Activated T-helper 17 cell treated with anti-CD3 and anti-CD28 coated beads, Interleukin-2, amount 50 U/mL, for 72 hours (primary cell): ENCODE results near the gene AUNIP. TPM values are rescaled to one million over a fixed set of nuclear protein-coding genes. Genes with fewer than 3 reads are reported as not detected.

Experiments
- ATAC-seq: fragments of 150-1000 bp; cut with Tn5 transposase; replicated peaks from 2 replicates; pipeline ENCODE4 v1.10.0; 2021; ENCODE audit warnings: mild to moderate bottlenecking, moderate library complexity
- H3K27ac Mint-ChIP-seq: one replicate; pipeline ENCODE4 v1.8.0; 2022; ENCODE audit warnings: mixed read lengths
- H3K27me3 Mint-ChIP-seq: one replicate; pipeline ENCODE4 v1.8.0; 2022; ENCODE audit warnings: mixed read lengths
- H3K36me3 Mint-ChIP-seq: one replicate; pipeline ENCODE4 v1.8.0; 2022; ENCODE audit warnings: low read depth, mild to moderate bottlenecking, mixed read lengths
- H3K4me1 Mint-ChIP-seq: one replicate; pipeline ENCODE4 v1.8.0; 2022; ENCODE audit warnings: mixed read lengths
- H3K4me3 Mint-ChIP-seq: one replicate; pipeline ENCODE4 v1.8.0; 2022; ENCODE audit warnings: mild to moderate bottlenecking, mixed read lengths
- H3K9me3 Mint-ChIP-seq: one replicate; pipeline ENCODE4 v1.8.0; 2022; ENCODE audit warnings: mixed read lengths
- total RNA-seq, 2 donors: library from RNA; stranded (reverse); gene quantifications; one replicate each; pipeline ENCODE4 v1.2.3, GENCODE V29; 2022

The AUNIP gene, protein sequence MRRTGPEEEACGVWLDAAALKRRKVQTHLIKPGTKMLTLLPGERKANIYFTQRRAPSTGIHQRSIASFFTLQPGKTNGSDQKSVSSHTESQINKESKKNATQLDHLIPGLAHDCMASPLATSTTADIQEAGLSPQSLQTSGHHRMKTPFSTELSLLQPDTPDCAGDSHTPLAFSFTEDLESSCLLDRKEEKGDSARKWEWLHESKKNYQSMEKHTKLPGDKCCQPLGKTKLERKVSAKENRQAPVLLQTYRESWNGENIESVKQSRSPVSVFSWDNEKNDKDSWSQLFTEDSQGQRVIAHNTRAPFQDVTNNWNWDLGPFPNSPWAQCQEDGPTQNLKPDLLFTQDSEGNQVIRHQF
- 1 to 10 TPM; 3.7 to 7.2 TPM for total RNA-seq

DNA sequence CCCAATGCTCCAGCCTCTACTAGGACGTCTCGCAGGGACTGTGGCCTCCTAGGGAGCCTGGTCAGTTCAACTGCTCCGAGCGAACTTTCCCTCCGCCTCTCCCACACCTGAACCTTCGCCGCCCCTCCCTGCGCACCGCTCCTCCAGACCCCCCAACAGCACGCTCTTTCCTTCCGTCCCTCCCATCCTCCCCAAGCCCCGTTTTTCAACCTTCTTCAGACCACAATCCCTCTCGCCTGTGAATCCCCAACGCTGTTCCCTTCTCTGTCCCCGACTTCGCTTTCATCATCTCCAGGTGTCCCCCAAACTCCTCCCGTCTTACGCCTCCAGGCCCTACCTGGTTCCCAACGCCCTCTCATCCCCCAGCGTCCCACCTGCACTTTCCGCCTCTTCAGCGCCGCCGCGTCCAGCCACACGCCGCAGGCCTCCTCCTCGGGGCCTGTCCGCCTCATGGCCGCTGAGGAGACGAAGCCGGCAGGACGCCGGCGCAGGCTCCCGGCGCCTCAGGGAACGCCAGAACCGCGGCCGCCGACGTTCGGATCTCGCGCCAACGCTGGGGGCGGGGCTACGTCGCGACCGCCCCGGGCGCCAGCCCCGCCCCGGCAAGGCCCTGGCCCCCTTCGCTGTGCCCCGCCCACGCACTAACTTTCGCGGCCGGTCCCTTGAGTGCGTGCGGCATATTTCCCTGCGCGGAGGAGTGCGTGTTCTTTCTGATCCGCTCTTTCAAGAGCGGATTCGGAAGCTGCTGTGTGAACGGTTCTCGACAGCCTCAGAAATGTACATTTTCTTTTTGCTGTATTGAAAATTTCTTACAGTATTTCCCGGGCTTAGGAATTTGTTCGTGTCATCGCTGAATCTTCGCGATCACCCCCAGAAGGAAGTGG is at the start of gene AUNIP:
TSS of gene AUNIP (minus strand) at position 552 of the 884 bp plus-strand sequence. CDS start at position 452, 100 bp downstream.
- peak; percentile 95 for ATAC-seq
- no peaks in the 10 kb centered on the region for H3K9me3 Mint-ChIP-seq
- peaks cover 9% of the 10 kb centered on the region for H3K4me1 Mint-ChIP-seq
- H3K36me3 Mint-ChIP-seq: no peaks in the 10 kb centered on the region
- H3K4me3 Mint-ChIP-seq: peak within 1 kb of the TSS; percentile 95
- peak within 1 kb of the TSS; percentile 92 for H3K27ac Mint-ChIP-seq
- H3K27me3 Mint-ChIP-seq: no peaks in the 10 kb centered on the region

DNA sequence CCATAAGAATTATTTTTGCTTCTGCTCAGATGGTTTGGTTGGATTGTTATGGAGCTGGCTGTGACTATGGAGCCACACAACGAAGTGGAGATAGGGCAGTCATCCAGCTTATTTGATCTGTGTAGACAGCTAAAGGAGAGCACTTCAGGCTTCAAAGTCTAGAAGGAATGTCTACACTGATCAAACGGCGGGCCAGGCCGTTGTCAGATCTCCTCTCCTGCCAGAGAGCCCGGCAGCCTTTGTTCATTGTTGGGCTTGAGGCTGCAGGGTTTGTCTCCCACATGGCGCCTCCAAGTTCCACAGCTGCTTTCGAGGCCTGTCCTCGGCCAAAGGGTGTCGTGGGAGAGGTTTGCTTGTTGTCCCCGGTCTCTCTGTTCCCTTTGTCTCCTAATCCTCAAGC is 49.8 kb upstream of the AUNIP start:
- ATAC-seq: no peak
- Mint-ChIP-seq H3K4me3 (no peak overlapping the region), H3K27me3 (no peaks in the 10 kb centered on the region), H3K36me3 (peaks cover 13% of the 10 kb centered on the region), H3K4me1 (peaks cover 5% of the 10 kb centered on the region), H3K9me3 (no peaks in the 10 kb centered on the region), H3K27ac (no peak overlapping the region)

DNA sequence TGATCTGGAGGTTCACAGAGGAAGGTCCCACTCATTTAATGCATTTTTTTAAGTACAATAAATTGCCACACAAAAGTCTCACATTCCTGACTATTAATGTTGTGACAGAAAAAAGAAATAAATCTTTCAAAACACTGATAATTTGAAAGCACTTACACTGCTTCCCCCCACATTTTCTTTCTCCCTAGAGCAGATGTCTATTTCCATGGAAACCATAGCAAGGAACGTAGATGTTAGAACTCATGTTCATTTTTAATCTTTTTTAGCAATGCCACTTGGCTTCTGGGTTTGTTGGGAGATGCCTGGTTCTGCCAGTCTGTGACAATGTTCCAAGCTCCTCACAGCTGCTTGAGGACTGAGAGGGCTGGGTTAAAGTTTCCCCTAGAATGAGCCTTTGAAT is 48.9 kb upstream of the AUNIP start:
- no peaks in the 10 kb centered on the region for H3K9me3 Mint-ChIP-seq
- H3K4me1 Mint-ChIP-seq: peaks cover 5% of the 10 kb centered on the region
- H3K27me3 Mint-ChIP-seq: no peaks in the 10 kb centered on the region
- H3K27ac Mint-ChIP-seq: no peak overlapping the region
- peaks cover 22% of the 10 kb centered on the region for H3K36me3 Mint-ChIP-seq
- H3K4me3 Mint-ChIP-seq: no peak overlapping the region
- no peak for ATAC-seq

DNA sequence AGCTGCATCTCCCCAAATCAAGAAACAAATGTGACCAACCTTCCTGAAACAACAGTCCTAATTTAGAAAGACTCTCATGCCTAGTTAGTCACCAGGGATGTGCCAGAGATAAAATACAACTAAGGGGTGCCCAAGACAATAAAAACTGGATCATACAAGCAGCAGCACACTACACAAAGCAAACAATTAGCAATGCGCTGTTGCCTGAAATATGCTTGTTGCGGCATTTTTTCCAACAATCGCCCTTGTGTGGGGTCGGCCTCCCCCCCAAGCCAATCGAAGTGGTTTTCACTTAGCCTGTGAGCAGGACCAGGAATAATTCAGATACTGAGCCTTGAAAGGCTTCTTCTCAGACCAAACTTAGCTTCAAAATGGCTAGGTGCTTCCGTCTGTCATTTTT is 48.3 kb upstream of the AUNIP start:
- no peaks in the 10 kb centered on the region for H3K27me3 Mint-ChIP-seq
- H3K4me3 Mint-ChIP-seq: peak overlapping the region; percentile 98
- H3K4me1 Mint-ChIP-seq: peaks cover 5% of the 10 kb centered on the region
- ATAC-seq: no peak
- no peak overlapping the region for H3K27ac Mint-ChIP-seq
- H3K36me3 Mint-ChIP-seq: peaks cover 28% of the 10 kb centered on the region
- H3K9me3 Mint-ChIP-seq: no peaks in the 10 kb centered on the region

DNA sequence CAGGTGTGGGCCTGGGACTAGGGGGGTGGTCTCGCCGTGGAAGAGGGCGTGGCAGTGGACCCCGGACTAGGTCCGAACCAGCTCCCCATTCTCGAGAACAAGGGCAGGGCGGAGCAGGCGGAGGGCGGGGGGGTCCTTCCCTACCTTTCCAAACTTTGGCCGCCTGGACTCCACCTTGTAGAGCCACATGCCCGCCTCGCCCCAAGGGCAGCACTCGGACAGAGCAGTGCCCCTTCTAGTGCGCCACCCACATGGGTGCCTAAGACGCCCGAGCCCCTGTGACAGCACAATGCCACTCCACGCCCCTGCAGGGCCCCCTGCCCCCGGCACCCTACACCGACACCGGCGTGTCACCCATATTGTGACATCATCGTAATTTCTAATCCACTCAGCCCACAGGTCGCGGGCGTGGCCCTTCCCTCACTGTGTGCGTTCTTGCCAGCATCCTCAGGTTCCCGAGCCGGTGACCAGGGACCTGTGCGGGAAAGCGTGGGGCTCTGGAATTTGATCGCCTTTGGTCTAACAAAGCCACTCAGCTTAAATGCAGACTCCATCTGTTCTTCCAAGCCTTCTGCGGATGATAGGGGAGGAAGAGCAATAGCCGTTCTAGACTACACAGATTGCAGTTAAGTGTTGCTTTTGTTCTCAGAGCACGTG is 47.5 kb upstream of the AUNIP start:
- H3K27me3 Mint-ChIP-seq: no peaks in the 10 kb centered on the region
- H3K9me3 Mint-ChIP-seq: no peaks in the 10 kb centered on the region
- ATAC-seq: peak; percentile 14
- H3K4me1 Mint-ChIP-seq: peaks cover 5% of the 10 kb centered on the region
- peak overlapping the region; percentile 98 for H3K4me3 Mint-ChIP-seq
- H3K36me3 Mint-ChIP-seq: peaks cover 36% of the 10 kb centered on the region
- H3K27ac Mint-ChIP-seq: peak overlapping the region; percentile 61

DNA sequence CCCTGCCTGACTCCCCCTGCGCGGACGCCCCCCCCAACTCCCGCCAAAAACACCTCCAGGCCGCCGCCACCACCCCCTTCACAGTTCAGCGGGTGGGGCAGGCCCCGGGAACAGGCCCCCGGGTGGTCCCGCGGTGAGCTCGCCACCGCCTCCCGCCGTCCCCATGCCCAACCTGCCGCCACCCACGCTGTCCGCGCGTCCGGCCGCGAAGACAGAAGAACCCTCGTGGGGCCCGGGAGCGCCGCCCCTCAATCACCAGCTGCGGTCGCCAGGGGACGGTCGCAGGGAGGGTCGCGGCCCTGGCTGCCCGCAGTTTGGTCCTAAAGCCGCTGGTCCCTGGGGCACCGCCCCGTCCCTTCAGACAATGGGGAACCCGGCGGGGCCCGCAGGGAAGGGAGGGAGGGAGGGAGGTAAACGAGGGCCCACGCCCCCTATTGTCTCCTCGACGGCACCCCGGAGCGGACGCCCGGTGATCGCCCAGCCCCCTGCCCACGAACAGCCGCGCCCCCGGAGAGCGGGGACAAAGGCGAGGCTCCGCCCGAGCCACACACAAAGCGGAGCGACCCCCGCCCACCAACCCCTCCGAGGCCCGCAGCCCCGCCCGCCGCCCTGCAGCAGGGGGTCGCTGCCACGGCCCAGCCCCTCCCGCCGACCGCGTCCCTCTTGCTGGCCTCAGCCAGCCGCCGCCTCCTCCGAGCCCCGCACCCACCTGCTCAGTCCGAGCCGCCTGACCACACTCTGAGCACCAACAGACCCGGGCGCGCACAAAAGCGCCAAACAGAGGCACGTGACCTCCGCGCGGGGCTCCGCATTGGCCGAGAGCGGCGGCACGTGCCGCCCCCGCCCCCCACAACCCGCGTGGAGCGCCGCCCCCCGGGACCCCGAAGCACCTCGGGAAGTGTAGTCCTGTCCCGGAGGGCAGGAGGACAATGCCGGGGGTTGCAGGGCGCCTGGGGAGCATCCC is 46.7 kb upstream of the AUNIP start, which contains the start of gene STMN1:
TSS of gene STMN1 (minus strand) at position 740 of the 964 bp plus-strand sequence. CDS start 1,743 bp downstream, outside the sequence.
- Mint-ChIP-seq H3K36me3 (peaks cover 44% of the 10 kb centered on the region), H3K9me3 (no peaks in the 10 kb centered on the region), H3K27me3 (no peaks in the 10 kb centered on the region), H3K4me1 (peaks cover 5% of the 10 kb centered on the region), H3K4me3 (peak within 1 kb of the TSS; percentile 98), H3K27ac (peak within 1 kb of the TSS; percentile 88)
- peak; percentile 70 for ATAC-seq

DNA sequence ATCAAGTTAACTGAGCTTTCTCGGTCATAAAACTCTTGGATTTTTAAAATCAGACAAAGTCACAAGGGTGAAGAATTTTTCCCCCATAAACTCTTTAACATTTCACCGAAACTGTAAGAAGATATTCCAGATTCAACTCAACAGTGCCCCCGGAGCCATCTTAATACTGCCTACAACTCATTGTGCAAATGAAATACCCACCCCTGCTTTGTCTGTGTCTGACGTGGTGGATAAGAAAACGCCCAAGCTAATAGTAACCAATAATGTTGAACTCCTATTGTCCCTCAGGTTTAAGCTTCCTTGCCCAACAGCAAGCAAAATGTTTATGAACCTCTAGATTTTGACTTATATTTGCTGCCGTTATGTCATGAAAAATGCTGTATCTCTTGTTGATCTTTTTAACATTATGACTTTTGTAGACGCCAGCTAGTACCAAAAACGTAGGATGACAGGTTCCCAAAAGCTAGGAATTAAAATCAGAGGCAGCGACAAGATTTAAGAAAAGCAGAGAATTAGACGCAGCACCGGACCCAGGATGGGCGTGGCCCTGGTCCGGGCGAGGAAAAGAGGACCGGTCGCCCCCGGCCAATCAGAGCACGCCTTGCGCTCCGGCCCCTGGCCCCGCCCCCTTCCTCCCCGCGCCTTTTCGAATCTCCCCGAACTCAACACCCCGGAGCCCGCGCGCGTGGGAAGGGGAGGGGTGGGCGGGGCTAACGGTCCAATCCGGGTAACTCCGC is 45.9 kb upstream of the AUNIP start:
- Mint-ChIP-seq H3K9me3 (no peaks in the 10 kb centered on the region), H3K27me3 (no peaks in the 10 kb centered on the region), H3K27ac (peak overlapping the region; percentile 88), H3K4me1 (peaks cover 5% of the 10 kb centered on the region), H3K36me3 (peaks cover 53% of the 10 kb centered on the region), H3K4me3 (peak overlapping the region; percentile 98)
- peak; percentile 94 for ATAC-seq

DNA sequence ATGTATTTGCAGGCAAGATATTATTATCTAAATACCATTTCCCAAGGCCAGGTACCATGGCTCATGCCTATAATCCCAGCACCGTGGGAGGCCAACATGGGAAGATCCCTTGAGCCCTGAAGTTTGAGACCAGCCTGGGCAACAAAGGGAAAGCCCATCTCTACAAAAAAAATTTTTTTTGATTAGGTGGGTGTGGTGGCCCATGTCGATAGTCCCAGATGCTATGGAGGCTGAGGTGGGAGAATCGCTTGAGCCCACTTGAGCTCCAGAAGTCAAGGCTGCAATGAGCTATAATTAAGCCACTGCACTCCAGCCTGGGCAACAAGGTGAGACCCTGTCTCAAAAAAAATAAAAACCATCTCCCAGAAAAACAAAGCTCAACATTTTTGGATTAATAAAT is 44.7 kb upstream of the AUNIP start:
- Mint-ChIP-seq H3K27ac (no peak overlapping the region), H3K4me1 (peaks cover 5% of the 10 kb centered on the region), H3K27me3 (no peaks in the 10 kb centered on the region), H3K4me3 (peak overlapping the region; percentile 98), H3K9me3 (no peaks in the 10 kb centered on the region), H3K36me3 (peaks cover 64% of the 10 kb centered on the region)
- ATAC-seq: no peak

DNA sequence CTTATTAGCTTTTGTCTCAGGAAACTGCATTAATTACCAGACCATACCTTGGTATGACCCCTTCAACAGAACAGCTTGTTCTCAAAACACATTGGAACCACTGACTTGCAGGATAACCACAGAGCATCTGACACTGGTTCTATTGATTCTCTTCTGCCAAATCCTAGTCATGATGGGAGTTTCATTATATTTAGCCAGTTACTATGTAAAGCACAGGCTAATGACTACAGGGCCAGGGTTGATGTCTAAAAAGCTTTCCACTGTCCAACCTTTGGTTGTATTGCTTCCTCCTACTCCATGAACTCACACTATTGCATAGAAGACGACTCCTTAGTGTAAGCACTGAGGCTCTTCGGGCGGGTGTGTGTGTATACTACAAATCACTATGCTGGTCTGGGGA is 43.2 kb upstream of the AUNIP start:
- H3K4me1 Mint-ChIP-seq: peaks cover 5% of the 10 kb centered on the region
- peaks cover 70% of the 10 kb centered on the region for H3K36me3 Mint-ChIP-seq
- no peak for ATAC-seq
- H3K27me3 Mint-ChIP-seq: no peaks in the 10 kb centered on the region
- no peak overlapping the region for H3K4me3 Mint-ChIP-seq
- H3K27ac Mint-ChIP-seq: no peak overlapping the region
- no peaks in the 10 kb centered on the region for H3K9me3 Mint-ChIP-seq

DNA sequence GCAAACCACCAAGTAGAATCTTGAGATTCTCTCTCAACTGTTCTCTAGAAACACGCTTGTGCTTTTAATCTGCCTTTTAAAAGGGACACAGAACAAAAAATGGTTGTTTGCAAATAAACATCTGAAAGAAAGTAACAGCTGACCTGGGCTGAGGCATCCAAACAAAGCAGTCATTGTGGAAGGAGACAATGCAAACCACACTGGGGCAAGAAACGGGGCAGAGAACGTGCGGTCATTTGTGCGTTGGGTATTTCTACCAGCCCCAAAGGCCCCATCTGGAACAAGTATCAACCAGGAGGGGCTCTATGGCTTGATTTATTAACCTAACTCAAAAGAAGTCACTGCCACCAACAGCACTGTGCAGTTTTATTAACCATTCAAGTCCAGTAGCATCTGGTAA is 41.0 kb upstream of the AUNIP start:
- no peaks in the 10 kb centered on the region for H3K9me3 Mint-ChIP-seq
- peaks cover 68% of the 10 kb centered on the region for H3K36me3 Mint-ChIP-seq
- ATAC-seq: no peak
- peaks cover 5% of the 10 kb centered on the region for H3K4me1 Mint-ChIP-seq
- no peak overlapping the region for H3K27ac Mint-ChIP-seq
- no peaks in the 10 kb centered on the region for H3K27me3 Mint-ChIP-seq
- H3K4me3 Mint-ChIP-seq: no peak overlapping the region

DNA sequence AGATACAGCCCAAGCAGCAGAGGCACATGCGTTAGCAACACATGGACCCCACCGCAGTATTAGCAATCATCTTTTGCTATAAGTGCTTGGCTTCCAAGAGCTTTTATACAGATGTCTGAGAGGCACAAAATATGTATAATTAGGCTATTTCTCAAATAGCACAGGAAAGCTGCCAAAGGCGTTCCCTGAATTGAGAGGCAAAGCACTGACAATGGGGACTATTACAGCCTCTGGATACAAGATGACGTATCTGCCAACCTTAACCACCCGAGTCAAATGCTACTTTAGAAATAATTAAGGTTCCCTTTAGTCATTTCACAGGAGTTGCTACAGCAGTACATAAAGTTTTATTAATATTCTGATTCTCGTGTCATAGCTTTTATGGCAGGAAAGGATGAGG is 40.5 kb upstream of the AUNIP start:
- Mint-ChIP-seq H3K27me3 (no peaks in the 10 kb centered on the region), H3K4me3 (no peak overlapping the region), H3K27ac (no peak overlapping the region), H3K36me3 (peaks cover 64% of the 10 kb centered on the region), H3K4me1 (peaks cover 5% of the 10 kb centered on the region), H3K9me3 (no peaks in the 10 kb centered on the region)
- ATAC-seq: no peak

DNA sequence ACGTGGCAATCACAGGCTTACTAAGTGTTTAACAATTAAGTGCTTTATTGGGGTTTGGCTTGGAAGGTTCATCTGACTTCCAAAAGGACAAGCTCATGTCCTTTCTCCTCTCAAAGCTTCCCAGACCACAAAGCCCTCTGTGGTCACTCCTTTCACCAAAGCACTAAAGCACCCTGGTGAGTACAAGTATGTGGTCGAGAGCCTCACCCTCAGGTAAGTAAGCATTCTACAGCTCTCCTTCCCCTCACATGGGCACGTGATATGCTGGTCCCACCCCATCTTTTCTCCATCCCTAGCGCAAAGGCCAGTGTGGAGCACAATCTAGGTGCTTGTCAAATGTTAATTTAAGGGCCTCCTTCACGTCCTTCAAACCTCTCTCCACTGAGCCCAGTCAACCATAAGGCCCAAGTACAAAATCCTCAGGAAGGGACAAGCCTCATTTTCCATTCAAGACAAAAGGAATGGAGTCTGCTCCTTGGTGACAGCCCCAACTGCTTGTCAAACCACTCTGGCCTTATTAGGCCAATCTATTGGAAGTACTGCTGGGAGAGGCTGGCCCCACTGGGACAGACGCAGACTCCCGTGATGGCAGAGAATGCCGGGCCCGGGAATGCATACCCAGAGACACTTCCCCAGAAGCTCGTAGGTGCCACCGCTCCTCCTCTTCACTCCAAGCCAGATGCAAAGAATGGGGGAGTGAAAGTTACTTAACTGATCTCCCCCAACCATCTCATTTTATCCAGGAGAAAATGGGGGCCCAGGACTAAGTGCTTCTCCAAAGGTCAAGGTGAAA is 39.2 kb upstream of the AUNIP start:
- Mint-ChIP-seq H3K27ac (no peak overlapping the region), H3K27me3 (no peaks in the 10 kb centered on the region), H3K4me1 (no peaks in the 10 kb centered on the region), H3K4me3 (no peak overlapping the region), H3K9me3 (no peaks in the 10 kb centered on the region), H3K36me3 (peaks cover 50% of the 10 kb centered on the region)
- ATAC-seq: no peak
